ENCODE measurements around the gene RMI2. TPM values are rescaled to one million over a fixed set of nuclear protein-coding genes. Genes with fewer than 3 reads are reported as not detected.

Gene RMI2
- total RNA-seq, 3 donors from 2014 or later = 0.16 to 1.6 (median 0.33) TPM

- Histone ChIP-seq H3K9me3 (no peaks in the 10 kb centered on the region), H3K4me1 (no peaks in the 10 kb centered on the region), H3K27me3 (no peaks in the 10 kb centered on the region), H3K4me3 (no peak overlapping the region), H3K36me3 (no peaks in the 10 kb centered on the region), H3K27ac (peak overlapping the region in 1 of 2 donors; percentile 43)
- intact Hi-C loops (cut with DNase I; ENCODE audit: low total_unique reads) = no loop called here
- TF ChIP-seq POLR2A (IDR thresholded peaks at IDR 0.05) (no peak), POLR2AphosphoS5 (IDR thresholded peaks at IDR 0.05) (no peak)
- TF ChIP-seq, protein P1, sequence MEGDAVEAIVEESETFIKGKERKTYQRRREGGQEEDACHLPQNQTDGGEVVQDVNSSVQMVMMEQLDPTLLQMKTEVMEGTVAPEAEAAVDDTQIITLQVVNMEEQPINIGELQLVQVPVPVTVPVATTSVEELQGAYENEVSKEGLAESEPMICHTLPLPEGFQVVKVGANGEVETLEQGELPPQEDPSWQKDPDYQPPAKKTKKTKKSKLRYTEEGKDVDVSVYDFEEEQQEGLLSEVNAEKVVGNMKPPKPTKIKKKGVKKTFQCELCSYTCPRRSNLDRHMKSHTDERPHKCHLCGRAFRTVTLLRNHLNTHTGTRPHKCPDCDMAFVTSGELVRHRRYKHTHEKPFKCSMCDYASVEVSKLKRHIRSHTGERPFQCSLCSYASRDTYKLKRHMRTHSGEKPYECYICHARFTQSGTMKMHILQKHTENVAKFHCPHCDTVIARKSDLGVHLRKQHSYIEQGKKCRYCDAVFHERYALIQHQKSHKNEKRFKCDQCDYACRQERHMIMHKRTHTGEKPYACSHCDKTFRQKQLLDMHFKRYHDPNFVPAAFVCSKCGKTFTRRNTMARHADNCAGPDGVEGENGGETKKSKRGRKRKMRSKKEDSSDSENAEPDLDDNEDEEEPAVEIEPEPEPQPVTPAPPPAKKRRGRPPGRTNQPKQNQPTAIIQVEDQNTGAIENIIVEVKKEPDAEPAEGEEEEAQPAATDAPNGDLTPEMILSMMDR (IDR thresholded peaks at IDR 0.05) = no peak
- no peak for DNase-seq (ENCODE audit: low spot score in 2 of 2)
These were observed 18.5 kb upstream of the RMI2 start for GRCh38 chr16:11326737-11327276.

- no peak for DNase-seq (ENCODE audit: low spot score in 2 of 2)
- no peaks in the 10 kb centered on the region for H3K9me3 ChIP-seq
- peak overlapping the region in 1 of 2 donors; percentile 43 for H3K27ac ChIP-seq
- intact Hi-C loops (cut with DNase I; ENCODE audit: low total_unique reads) = no loop called here
- TF ChIP-seq POLR2AphosphoS5 (IDR thresholded peaks at IDR 0.05) (no peak), POLR2A (IDR thresholded peaks at IDR 0.05) (no peak)
- TF ChIP-seq, protein P1 (IDR thresholded peaks at IDR 0.05) = no peak
- H3K4me3 ChIP-seq = no peak overlapping the region
- H3K4me1 ChIP-seq = no peaks in the 10 kb centered on the region
- H3K36me3 ChIP-seq = no peaks in the 10 kb centered on the region
- H3K27me3 ChIP-seq = no peaks in the 10 kb centered on the region
These were observed 17.7 kb upstream of the RMI2 start for GRCh38 chr16:11327277-11328171.

DNA sequence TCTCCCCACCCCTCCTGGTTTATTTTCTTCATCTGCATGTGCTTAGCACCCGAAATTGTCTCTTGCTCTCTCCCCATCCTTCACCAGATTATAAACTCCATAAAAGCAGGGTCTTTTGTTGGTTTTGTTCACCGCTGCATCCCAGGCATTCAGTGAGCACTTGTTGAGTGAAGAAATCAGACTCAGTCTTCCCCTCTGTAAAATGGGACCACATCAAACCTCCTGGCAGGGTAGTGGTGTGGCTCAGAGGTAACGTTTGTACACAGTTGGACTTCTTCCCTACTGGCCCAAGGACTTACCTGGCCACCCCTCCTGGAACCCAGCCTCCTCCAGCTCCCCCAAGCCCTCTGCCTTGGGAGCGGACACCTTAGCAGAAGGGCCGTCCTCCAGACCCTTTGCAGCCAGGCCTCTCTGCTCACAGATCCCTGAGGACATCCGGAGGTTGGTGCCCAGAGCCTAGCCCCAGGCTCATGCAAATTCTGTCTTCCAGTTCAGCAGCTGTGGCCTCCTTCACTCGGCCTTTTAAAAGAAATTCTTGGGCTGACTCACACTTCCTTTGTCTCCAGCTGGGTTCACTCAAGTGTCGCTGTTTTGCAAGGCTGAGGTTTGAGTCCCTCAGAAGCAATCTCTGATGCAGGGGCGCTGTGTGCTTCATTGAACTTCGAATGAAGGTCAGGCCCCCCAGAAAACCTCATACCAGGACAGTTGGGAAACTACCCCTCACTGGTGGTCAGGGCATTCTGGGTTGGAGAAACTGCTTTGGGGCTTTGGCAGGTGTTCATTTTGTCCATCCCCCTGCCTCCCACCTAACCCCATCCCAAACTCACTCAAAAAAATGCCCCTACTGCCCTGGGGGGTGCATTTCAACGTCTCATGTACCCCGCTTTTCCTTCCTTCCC, 16.8 kb upstream of the RMI2 start:
- Histone ChIP-seq H3K4me1 (no peaks in the 10 kb centered on the region), H3K36me3 (no peaks in the 10 kb centered on the region), H3K9me3 (no peaks in the 10 kb centered on the region), H3K4me3 (no peak overlapping the region), H3K27me3 (no peaks in the 10 kb centered on the region), H3K27ac (peak overlapping the region in 1 of 2 donors; percentile 33)
- TF ChIP-seq, protein P1 (IDR thresholded peaks at IDR 0.05) = no peak
- peak in 1 of 3 donors; percentile 16 for TF ChIP-seq POLR2AphosphoS5 (IDR thresholded peaks at IDR 0.05)
- intact Hi-C loops (cut with DNase I; ENCODE audit: low total_unique reads) = no loop called here
- DNase-seq (ENCODE audit: low spot score in 2 of 2) = no peak

DNA sequence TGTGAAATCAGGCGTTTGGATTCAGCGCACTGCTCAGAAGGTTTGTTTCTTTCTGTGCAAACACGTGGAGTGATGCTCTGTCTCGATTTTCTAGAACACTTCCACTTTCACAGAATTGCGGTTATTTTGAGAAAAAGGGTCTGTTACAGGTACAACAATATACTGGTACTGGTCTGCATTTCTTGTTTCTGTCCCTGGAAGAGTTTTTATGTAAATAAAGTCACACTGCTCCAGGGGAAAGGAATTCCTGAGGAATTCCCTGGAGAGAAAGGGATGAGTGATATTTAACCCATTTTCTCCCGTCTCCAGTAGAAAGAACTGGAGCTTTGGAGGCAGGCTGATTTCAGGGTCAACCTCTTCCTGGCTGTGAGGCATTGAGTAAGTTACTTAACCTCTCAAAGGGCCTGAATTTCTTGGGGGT, 16.2 kb upstream of the RMI2 start:
- Histone ChIP-seq H3K27ac (peak overlapping the region in 1 of 2 donors; percentile 23), H3K4me1 (no peaks in the 10 kb centered on the region), H3K4me3 (no peak overlapping the region), H3K36me3 (no peaks in the 10 kb centered on the region), H3K9me3 (no peaks in the 10 kb centered on the region), H3K27me3 (no peaks in the 10 kb centered on the region)
- intact Hi-C loops (cut with DNase I; ENCODE audit: low total_unique reads) = no loop called here
- no peak for DNase-seq (ENCODE audit: low spot score in 2 of 2)
- TF ChIP-seq, protein P1 (IDR thresholded peaks at IDR 0.05) = no peak
- no peak for TF ChIP-seq POLR2A (IDR thresholded peaks at IDR 0.05)
- TF ChIP-seq POLR2AphosphoS5 (IDR thresholded peaks at IDR 0.05) = no peak

Data from breast epithelium (tissue), 4 donors.